Measurements from ENCODE around the gene DBR1. TPM values are rescaled to one million over a fixed set of nuclear protein-coding genes. Genes with fewer than 3 reads are reported as not detected.

The DBR1 gene
- total and polyA plus RNA-seq, 7 donors = 6.6 to 15.1 (median 9.6) TPM

- no peaks in the 10 kb centered on the region for H3K27me3 ChIP-seq
- intact Hi-C loops (cut with DNase I) = no loop called here
These were observed 45.5 kb upstream of the DBR1 start for GRCh38 chr3:138220242-138220641.

GRCh38 chr3:138219255-138219654 lies 44.5 kb upstream of the DBR1 start:
- peaks cover 8 to 22% (median 9%) of the 10 kb centered on the region in 4 donors for H3K36me3 ChIP-seq
- H3K4me1 ChIP-seq = peaks cover 0 to 24% (median 13%) of the 10 kb centered on the region in 4 donors
- H3K27ac ChIP-seq = no peak overlapping the region
- DNase-seq = no peak
- WGBS, 2 donors = 79 to 80% methylated on average over 1 of the region's 1 CpG
- no peaks in the 10 kb centered on the region for H3K27me3 ChIP-seq
- intact Hi-C loops (cut with DNase I) = no loop called here
- H3K4me3 ChIP-seq = no peak overlapping the region
- TF ChIP-seq POLR2AphosphoS5 (IDR thresholded peaks at IDR 0.05) (no peak), POLR2A (IDR thresholded peaks at IDR 0.05) (no peak), EP300 (IDR thresholded peaks at IDR 0.05) (no peak), CTCF (IDR thresholded peaks at IDR 0.05) (no peak)
- H3K9me3 ChIP-seq = no peaks in the 10 kb centered on the region

More at GRCh38 chr3:138220242-138220641, 45.5 kb upstream of the DBR1 start:
- no peaks in the 10 kb centered on the region for H3K9me3 ChIP-seq
- H3K27ac ChIP-seq = no peak overlapping the region
- no peak for TF ChIP-seq CTCF (IDR thresholded peaks at IDR 0.05)
- no peak for TF ChIP-seq POLR2AphosphoS5 (IDR thresholded peaks at IDR 0.05)
- no peak for TF ChIP-seq POLR2A (IDR thresholded peaks at IDR 0.05)
- no peak for DNase-seq
- H3K4me3 ChIP-seq = no peak overlapping the region
- peaks cover 0 to 24% (median 13%) of the 10 kb centered on the region in 4 donors for H3K4me1 ChIP-seq
- peaks cover 16 to 32% (median 17%) of the 10 kb centered on the region in 4 donors for H3K36me3 ChIP-seq
- 96 to 97% methylated on average over 1 of the region's 1 CpG for WGBS, 2 donors

GRCh38 chr3:138213398-138214085 lies 38.8 kb upstream of the DBR1 start:
- H3K27me3 ChIP-seq = no peaks in the 10 kb centered on the region
- peaks cover 0 to 20% (median 0%) of the 10 kb centered on the region in 4 donors for H3K36me3 ChIP-seq
- H3K9me3 ChIP-seq = no peaks in the 10 kb centered on the region
- no peak for DNase-seq
- no peak overlapping the region for H3K27ac ChIP-seq
- intact Hi-C loops (cut with DNase I) = no loop called here
- TF ChIP-seq POLR2AphosphoS5 (IDR thresholded peaks at IDR 0.05) = no peak
- no peak for TF ChIP-seq POLR2A (IDR thresholded peaks at IDR 0.05)
- TF ChIP-seq CTCF (IDR thresholded peaks at IDR 0.05) = no peak
- TF ChIP-seq EP300 (IDR thresholded peaks at IDR 0.05) = no peak
- 92% methylated on average over 7 of the region's 7 CpGs for WGBS, 2 donors
- H3K4me3 ChIP-seq = no peak overlapping the region
- H3K4me1 ChIP-seq = peaks cover 0 to 14% (median 8%) of the 10 kb centered on the region in 4 donors

DNA sequence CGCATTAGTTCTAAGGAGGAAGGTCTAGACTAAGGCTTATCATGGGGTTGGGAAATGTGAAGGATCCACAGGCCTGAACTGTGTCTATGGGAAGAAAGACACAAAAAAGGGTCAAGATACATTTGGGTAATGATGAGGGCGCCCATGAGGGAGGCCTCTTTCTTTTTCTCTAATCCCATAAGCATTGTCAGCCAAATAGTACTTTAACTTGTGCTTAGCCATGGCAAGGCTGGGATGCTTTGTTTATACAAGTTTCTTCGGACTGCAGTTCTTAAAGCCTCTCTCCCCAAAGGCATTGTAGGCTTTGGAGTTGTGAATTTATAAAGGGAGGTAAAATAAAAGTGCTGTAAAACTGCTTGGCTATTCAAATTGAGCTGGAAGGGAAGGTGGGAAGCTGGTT lies 35.8 kb upstream of the DBR1 start:
- no peak overlapping the region for H3K27ac ChIP-seq
- no peak for TF ChIP-seq POLR2A (IDR thresholded peaks at IDR 0.05)
- TF ChIP-seq CTCF (IDR thresholded peaks at IDR 0.05) = no peak
- no peak for TF ChIP-seq EP300 (IDR thresholded peaks at IDR 0.05)
- TF ChIP-seq POLR2AphosphoS5 (IDR thresholded peaks at IDR 0.05) = no peak
- H3K4me1 ChIP-seq = peaks cover 0 to 27% (median 10%) of the 10 kb centered on the region in 4 donors
- H3K4me3 ChIP-seq = no peak overlapping the region
- DNase-seq = no peak
- H3K27me3 ChIP-seq = no peaks in the 10 kb centered on the region
- 87 to 93% methylated on average over 3 of the region's 3 CpGs for WGBS, 2 donors
- H3K9me3 ChIP-seq = no peaks in the 10 kb centered on the region
- peaks cover 0 to 16% (median 0%) of the 10 kb centered on the region in 4 donors for H3K36me3 ChIP-seq
- intact Hi-C loops (cut with DNase I) = no loop called here

All from sigmoid colon (tissue), 7 donors.